GM19397 (cell line): ENCODE measurements around the gene ERC2.

Experiments used
- ATAC-seq: cut with Tn5 transposase; IDR thresholded peaks from one replicate; pipeline ENCODE4 v1.9.1; 2021; ENCODE audit warnings: mild to moderate bottlenecking, moderate library complexity; ENCODE audit not compliant: unreplicated experiment

Gene ERC2

GRCh38 chr3:56133423-56133822 lies 334.8 kb downstream of the ERC2 start:
- ATAC-seq, result no peak

GRCh38 chr3:56132762-56133161 lies 335.5 kb downstream of the ERC2 start:
- ATAC-seq, result no peak

- no peak for ATAC-seq
Measured at GRCh38 chr3:56131974-56132590, 336.2 kb downstream of the ERC2 start.

GRCh38 chr3:56130036-56130435 lies 338.2 kb downstream of the ERC2 start:
- ATAC-seq, result no peak

GRCh38 chr3:56126632-56127031 lies 341.6 kb downstream of the ERC2 start:
- no peak for ATAC-seq

GRCh38 chr3:56125358-56126005 lies 342.8 kb downstream of the ERC2 start:
- ATAC-seq, result no peak

- ATAC-seq, result no peak
Measured at GRCh38 chr3:56124546-56124945, 343.7 kb downstream of the ERC2 start.

- no peak for ATAC-seq
Measured at GRCh38 chr3:56123487-56123886, 344.8 kb downstream of the ERC2 start.

GRCh38 chr3:56122911-56123310 lies 345.4 kb downstream of the ERC2 start:
- no peak for ATAC-seq

GRCh38 chr3:56121716-56122115 lies 346.6 kb downstream of the ERC2 start:
- ATAC-seq, result no peak

GRCh38 chr3:56119575-56120349 lies 348.5 kb downstream of the ERC2 start:
- ATAC-seq, result no peak

- ATAC-seq, result no peak
Measured at GRCh38 chr3:56118968-56119367, 349.3 kb downstream of the ERC2 start.

GRCh38 chr3:56115698-56116097 lies 352.6 kb downstream of the ERC2 start:
- ATAC-seq, result no peak

- ATAC-seq, result no peak
Measured at GRCh38 chr3:56115199-56115598, 353.1 kb downstream of the ERC2 start.

GRCh38 chr3:56113908-56114307 lies 354.4 kb downstream of the ERC2 start:
- ATAC-seq, result no peak

- no peak for ATAC-seq
Measured at GRCh38 chr3:56113231-56113630, 355.0 kb downstream of the ERC2 start.

GRCh38 chr3:56111606-56112304 lies 356.5 kb downstream of the ERC2 start:
- no peak for ATAC-seq

GRCh38 chr3:56110886-56111285 lies 357.4 kb downstream of the ERC2 start:
- no peak for ATAC-seq

GRCh38 chr3:56107157-56107556 lies 361.1 kb downstream of the ERC2 start:
- ATAC-seq, result no peak

- no peak for ATAC-seq
Measured at GRCh38 chr3:56102032-56102431, 366.2 kb downstream of the ERC2 start.

GRCh38 chr3:56101576-56101975 lies 366.7 kb downstream of the ERC2 start:
- ATAC-seq, result no peak
